OCI-M2 (cell line): ENCODE data around the gene MYBBP1A.

Experiments
- DNase-seq: peaks from one replicate; lab custom pipeline; 2025; ENCODE audit not compliant: unreplicated experiment; lab: John Stamatoyannopoulos, UW

Gene MYBBP1A

GRCh38 chr17:4538236-4539002 lies 16.8 kb downstream of the MYBBP1A start:
- no peak for DNase-seq

GRCh38 chr17:4537451-4538235 lies 17.5 kb downstream of the MYBBP1A start:
- DNase-seq, result no peak

DNA sequence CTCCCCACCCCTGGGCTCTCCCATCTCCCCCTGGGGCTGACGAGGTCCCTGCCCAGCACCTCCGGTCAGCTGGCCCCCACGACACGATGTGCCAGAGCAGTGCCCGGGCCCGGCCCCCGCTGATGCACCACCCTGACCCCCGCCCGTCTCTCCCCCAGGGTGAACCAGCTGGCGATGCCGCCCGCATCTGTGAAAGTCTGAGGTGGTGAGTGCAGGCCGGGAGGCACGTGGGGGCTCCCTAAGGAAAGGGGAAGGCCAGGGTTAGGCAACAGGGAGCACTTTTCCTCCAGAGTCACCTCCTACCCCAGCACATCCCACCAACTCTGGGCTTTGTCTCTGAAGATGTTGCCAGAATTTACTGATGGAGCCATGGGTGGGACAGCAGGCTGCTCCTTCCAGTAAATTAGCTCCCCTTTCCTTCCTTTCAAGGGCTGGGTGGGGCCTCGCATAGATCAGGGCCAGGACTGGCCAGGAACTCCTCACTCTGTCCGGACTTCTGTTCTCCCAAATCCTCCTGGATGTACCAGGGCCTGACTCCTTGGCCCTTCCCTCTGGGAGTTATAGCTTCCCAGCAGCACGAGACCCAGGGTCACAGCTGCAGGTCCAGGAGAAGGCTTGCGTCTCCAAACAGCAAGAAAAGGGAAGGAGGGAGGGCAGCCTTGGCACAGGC lies 18.3 kb downstream of the MYBBP1A start:
- no peak for DNase-seq

DNA sequence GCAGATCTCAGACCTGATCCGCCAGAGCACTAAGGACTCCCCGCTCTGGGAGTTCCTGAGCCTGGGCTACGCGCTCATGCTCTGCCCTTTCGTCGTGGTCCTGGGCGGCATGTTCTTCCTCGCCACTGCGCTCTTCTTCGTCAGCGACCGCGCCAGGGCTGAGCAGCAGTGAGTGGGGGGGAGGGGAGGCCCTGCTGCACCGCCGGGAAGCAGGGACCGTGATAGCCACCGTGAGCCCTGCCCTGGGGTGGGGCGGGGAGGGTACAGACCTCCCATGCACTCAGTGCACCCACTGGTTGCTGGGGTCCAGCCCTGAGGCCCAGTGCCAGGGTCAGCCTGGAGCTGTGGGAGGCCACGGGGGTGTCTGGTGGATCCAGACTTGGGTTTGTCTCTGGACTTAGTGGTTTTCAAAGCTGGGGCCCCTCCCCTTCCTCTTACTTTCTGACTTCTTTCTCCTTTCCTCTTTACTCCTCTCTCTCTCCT lies 18.9 kb downstream of the MYBBP1A start:
- no peak for DNase-seq

GRCh38 chr17:4535667-4536258 lies 19.4 kb downstream of the MYBBP1A start:
- DNase-seq, result no peak

GRCh38 chr17:4534928-4535666 lies 20.1 kb downstream of the MYBBP1A start:
- no peak for DNase-seq

GRCh38 chr17:4534515-4534914 lies 20.7 kb downstream of the MYBBP1A start:
- no peak for DNase-seq

DNA sequence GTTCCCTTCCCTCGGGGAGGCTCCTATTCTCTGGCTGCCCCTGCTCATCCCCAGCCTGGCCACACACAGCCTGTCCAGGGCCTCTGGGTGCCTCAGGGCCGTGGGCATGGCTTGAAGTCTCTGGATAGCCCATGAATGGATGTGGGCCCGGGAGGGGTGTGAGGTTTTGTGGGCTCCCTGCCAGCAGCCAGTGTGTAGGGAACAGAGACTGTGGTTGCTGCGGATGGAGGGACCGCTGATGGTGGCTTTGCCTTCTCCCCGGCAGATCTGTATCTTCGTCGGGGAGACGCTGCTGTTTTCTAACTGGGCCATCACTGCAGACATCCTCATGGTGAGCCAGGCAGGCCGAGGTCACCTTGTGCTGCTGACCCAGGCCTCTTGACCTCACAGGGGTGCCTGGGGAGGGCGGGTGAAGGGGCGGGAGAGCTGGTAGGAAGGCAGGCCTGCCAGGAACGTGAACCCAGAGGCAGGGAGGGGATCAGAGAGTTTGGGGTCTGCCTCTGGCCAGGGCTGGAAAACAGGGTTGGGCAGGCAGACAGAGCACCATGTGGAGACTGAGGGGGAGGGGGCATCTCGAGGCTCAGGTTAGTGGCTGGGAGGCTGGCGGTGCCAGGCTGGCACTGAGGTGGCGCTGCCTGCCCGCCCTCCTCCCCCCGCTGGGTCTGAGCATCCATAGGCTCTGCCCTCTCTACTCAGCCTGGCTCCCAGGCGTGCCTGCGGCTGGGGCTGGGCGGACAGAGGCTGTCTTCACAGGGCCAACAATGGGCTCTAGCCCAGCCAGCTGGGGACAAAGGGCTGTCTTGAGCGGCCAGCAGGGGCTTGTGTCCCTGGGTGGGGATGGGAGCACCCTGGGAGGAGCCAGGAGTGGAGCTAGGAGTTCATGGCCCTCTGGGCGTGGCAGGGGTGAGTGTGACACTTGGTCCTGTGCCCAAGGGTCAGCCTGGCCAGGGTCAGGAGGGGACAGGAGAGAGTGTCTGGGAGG lies 21.4 kb downstream of the MYBBP1A start:
- DNase-seq, result no peak

DNA sequence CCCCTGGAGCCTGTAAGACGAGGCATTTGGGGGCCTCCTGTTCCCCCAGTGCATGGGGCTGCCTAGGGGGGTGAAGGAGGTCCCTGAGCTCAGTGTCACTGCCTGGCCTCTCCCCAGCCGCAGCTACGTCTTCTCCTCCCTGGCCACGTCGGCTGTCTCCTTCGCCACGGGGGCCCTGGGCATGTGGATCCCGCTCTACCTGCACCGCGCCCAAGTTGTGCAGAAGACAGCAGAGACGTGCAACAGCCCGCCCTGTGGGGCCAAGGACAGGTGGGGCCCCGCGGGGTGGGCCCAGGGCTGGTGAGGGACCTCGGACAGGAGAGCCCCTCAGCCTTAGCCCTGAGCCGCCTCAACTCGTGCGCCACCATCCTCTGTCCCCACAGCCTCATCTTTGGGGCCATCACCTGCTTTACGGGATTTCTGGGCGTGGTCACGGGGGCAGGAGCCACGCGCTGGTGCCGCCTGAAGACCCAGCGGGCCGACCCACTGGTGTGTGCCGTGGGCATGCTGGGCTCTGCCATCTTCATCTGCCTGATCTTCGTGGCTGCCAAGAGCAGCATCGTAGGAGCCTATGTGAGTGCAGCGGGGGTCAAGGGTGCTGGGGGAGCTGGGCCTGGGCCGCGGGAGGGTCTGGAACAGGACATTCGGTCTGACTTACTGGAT lies 22.2 kb downstream of the MYBBP1A start:
- no peak for DNase-seq

DNA sequence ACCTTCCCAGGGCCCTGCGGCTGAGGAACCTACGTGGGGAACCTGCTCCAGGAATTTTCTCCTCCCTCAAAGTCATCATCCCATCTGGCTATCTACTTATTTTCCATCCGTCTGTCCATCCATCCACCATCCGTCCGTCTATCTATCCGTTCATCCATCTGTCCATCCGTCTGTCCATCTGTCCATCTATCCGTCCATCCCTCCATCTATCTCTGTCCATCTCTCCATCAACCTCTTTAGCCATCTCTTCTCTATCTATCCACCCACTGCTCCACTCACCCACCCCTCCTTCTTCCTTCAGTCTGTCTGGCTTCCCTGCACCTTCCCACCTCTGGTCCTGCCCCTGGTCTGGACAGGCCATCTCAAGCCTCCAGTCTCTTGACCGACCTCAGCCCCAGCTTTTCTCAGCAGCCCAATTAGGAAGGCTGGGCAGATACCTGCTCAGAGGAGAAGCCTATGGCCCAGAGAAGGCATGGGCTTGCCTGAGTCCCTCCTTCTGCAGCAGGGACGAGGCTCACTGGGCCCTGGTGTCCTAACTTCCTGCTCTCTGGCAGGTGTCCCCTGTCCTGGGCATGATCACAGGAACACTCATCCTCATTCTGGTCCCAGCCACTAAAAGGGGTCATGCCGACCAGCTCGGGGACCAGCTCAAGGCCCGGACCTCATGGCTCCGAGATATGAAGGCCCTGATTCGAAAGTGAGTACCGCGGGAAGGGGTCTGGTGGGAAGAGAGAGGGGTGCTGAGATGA lies 23.0 kb downstream of the MYBBP1A start:
- DNase-seq, result no peak

DNA sequence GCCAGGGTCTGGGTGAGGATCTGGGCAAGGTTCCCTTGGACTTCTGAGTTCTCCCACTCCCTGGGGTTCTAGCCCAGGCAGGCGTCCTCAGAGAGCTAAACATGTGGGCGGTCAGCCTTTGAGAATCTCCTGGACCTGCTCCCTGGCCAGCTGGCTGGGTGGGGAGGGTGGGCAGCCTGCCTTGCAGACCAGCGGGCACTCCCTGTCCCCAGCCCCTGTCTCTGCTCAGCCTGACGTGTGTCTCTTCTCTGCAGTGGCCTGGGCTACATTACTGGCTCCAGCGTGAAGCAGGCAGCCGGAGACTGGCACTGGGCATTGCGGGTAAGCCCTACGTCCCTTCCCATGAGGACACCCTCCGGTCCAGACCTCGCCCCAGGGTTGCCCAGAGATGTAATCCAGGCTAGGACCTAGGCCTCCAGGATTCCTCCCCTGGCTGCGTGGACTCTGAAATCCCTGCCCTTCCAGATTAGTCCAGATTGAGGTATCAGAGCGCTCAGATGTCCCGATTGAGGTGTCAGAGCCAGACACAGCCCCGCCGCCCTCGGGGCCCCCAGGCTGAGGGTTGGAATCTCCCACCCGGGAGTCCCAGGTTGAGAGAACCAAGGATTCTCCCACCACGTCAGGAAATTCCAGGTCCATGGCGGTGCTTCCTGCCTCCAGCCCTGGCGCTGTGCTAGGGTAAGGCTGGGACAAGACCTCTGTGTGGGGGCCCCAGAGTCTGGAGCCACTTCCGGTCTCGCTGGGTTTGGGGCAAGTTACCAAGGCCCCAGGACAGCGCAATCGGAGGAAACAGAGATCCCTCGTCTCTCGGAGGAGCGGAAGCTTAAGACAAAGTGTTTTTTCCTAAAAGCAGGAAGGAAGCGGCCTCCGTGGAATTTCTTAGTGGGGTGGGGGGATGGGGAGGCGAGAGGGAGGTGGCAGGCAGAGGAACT lies 24.1 kb downstream of the MYBBP1A start:
- DNase-seq, result no peak

DNA sequence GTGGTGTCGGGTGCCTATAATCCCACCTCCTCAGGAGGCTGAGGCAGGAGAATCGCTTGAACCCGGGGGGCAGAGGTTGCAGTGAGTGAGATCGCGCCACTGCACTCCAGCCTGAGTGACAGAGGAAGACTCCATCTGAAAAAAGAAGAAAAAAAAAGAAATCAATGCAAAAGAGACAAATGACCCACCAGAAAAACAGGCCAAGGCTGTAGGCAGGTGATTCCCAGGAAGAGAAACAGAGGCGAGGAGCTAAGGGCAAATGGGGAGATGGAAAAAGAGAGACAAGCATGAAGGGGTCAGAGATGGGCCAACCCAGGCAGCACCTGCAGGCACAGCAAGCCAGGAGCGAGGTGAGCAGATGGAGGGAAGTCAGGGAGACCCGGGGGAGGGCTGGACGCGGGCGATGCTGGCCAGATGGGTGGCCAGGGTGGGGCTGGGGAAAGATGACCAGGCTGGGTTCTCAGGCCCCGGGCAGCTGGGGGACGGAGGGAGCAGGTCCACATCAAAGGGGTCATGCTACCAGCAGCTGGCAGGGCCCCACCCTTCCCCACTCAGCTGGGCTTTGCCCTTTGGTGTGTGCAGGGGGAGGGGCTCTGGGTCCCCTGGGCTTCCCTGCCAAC lies 25.5 kb downstream of the MYBBP1A start:
- DNase-seq, result no peak

DNA sequence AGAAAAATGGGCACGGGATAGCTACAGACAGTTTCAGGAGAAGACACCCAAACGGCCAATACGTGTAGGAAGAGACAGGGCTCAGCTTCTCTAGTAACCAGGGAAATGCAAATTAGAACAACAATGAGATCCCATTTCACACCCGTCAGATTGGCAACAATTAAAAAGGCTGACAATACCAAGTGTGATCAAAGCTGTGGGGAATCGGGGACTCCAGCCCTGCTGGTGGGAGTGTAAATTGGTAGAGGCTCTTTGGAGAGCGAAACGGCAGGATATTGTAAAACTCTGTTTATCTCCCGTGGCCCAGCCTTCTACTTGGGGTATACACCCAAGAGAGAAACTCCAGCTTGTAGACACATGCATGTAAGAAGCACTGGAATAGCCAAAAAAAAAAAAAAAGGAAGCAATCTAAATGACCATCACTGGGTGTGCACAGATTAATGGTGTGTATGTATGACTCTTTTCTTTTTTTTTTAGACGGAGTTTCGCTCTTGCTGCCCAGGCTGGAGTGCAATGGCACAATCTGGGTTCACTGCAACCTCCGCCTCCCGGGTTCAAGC lies 27.5 kb downstream of the MYBBP1A start:
- DNase-seq, result no peak

GRCh38 chr17:4527134-4527533 lies 28.1 kb downstream of the MYBBP1A start:
- no peak for DNase-seq

- DNase-seq, result no peak
Measured at GRCh38 chr17:4525691-4526397, 29.3 kb downstream of the MYBBP1A start.

- no peak for DNase-seq
Measured at GRCh38 chr17:4523946-4524345, 31.2 kb downstream of the MYBBP1A start.
